Measurements from ENCODE around the gene FIGN.

- TF ChIP-seq POLR2AphosphoS5 (IDR thresholded peaks at IDR 0.05; ENCODE audit: low read depth, low read length) (no peak), TAF1 (IDR thresholded peaks at IDR 0.05; ENCODE audit: borderline replicate concordance, insufficient read depth, low read length) (no peak), SIN3A (IDR thresholded peaks at IDR 0.05; ENCODE audit: borderline replicate concordance, insufficient read depth, low read length) (no peak), REST (IDR thresholded peaks at IDR 0.05; ENCODE audit: insufficient read depth in 1 of 2, low read depth in 2 of 2, low read length in 2 of 2) (no peak)
These were observed 43.7 kb downstream of the FIGN start for GRCh38 chr2:163692081-163692480.

Measured in PFSK-1 (cell line).